Measurements from ENCODE around the gene CCDC192.

Gene CCDC192

GRCh38 chr5:127979475-127979874 is 276.3 kb downstream of the CCDC192 start (continued):
- TF ChIP-seq ZNF112 (tag by site-specific recombination; IDR thresholded peaks at IDR 0.05) = no peak
- no peak for TF ChIP-seq ZBTB48 (tag by site-specific recombination; IDR thresholded peaks at IDR 0.05)
- TF ChIP-seq, protein P1, sequence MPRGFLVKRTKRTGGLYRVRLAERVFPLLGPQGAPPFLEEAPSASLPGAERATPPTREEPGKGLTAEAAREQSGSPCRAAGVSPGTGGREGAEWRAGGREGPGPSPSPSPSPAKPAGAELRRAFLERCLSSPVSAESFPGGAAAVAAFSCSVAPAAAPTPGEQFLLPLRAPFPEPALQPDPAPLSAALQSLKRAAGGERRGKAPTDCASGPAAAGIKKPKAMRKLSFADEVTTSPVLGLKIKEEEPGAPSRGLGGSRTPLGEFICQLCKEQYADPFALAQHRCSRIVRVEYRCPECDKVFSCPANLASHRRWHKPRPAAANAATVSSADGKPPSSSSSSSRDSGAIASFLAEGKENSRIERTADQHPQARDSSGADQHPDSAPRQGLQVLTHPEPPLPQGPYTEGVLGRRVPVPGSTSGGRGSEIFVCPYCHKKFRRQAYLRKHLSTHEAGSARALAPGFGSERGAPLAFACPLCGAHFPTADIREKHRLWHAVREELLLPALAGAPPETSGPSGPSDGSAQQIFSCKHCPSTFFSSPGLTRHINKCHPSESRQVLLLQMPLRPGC (tag by site-specific recombination; IDR thresholded peaks at IDR 0.05) = no peak
- TF ChIP-seq ZNF280C (tag by site-specific recombination; IDR thresholded peaks at IDR 0.05) = no peak
- TF ChIP-seq BCL6B (tag by site-specific recombination; IDR thresholded peaks at IDR 0.05) = no peak
- TF ChIP-seq, protein P2, sequence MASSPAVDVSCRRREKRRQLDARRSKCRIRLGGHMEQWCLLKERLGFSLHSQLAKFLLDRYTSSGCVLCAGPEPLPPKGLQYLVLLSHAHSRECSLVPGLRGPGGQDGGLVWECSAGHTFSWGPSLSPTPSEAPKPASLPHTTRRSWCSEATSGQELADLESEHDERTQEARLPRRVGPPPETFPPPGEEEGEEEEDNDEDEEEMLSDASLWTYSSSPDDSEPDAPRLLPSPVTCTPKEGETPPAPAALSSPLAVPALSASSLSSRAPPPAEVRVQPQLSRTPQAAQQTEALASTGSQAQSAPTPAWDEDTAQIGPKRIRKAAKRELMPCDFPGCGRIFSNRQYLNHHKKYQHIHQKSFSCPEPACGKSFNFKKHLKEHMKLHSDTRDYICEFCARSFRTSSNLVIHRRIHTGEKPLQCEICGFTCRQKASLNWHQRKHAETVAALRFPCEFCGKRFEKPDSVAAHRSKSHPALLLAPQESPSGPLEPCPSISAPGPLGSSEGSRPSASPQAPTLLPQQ (tag by site-specific recombination; IDR thresholded peaks at IDR 0.05) = no peak

DNA sequence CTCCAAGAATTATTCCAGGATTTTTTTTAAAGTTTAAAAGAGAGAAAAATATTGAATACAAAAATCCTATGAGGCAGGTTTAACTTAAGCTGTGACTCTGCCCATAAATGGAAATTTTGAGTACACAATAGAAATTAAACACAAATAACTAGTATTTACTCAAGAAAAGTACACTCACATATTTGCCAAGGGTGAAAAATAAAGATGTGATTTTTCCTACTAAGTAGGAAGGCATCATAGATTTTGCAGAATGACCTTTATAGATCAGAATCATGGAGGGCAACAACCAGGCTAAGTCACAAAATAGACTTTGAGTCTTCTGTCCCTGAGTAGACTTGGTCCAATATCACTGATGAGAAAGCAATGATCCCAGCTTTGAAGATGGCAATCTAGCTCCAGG is 277.7 kb downstream of the CCDC192 start:
- TF ChIP-seq ZNF416 (tag by site-specific recombination; IDR thresholded peaks at IDR 0.05) (no peak), GLIS2 (tag by site-specific recombination; IDR thresholded peaks at IDR 0.05) (no peak), ZNF76 (tag by site-specific recombination; IDR thresholded peaks at IDR 0.05; ENCODE audit: borderline replicate concordance, low read depth) (no peak), KLF9 (tag by site-specific recombination; IDR thresholded peaks at IDR 0.05; ENCODE audit: low read depth) (no peak), ZNF626 (tag by site-specific recombination; IDR thresholded peaks at IDR 0.05) (no peak), ZNF211 (tag by site-specific recombination; IDR thresholded peaks at IDR 0.05; ENCODE audit: low read depth) (no peak)
- TF ChIP-seq, protein P3, sequence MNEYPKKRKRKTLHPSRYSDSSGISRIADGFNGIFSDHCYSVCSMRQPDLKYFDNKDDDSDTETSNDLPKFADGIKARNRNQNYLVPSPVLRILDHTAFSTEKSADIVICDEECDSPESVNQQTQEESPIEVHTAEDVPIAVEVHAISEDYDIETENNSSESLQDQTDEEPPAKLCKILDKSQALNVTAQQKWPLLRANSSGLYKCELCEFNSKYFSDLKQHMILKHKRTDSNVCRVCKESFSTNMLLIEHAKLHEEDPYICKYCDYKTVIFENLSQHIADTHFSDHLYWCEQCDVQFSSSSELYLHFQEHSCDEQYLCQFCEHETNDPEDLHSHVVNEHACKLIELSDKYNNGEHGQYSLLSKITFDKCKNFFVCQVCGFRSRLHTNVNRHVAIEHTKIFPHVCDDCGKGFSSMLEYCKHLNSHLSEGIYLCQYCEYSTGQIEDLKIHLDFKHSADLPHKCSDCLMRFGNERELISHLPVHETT (tag by site-specific recombination; IDR thresholded peaks at IDR 0.05) = no peak
- H3K4me3 ChIP-seq (ENCODE audit: low read depth, low read length) = no peak overlapping the region
- H3K4me1 ChIP-seq (ENCODE audit: control insufficient read depth, insufficient read depth, low read length) = no peaks in the 10 kb centered on the region
- no peaks in the 10 kb centered on the region for H3K36me3 ChIP-seq (ENCODE audit: control insufficient read depth in 2 of 2, insufficient read depth in 1 of 2, low read length in 2 of 2)
- ChIA-PET POLR2A (no interaction called here), CTCF (interaction anchor here (1.1 kb wide), 1 partner anchor 9 kb away, joined by 4 read pairs; no protein-coding TSS in a partner anchor)
- no peak overlapping the region for H3K27ac ChIP-seq (ENCODE audit: extremely low read depth, low read depth, low read length)
- H3K9me3 ChIP-seq (ENCODE audit: control insufficient read depth, insufficient read depth, low read depth, low read length) = no peaks in the 10 kb centered on the region

GRCh38 chr5:127981498-127981897 is 278.3 kb downstream of the CCDC192 start:
- Histone ChIP-seq H3K4me1 (ENCODE audit: control insufficient read depth, insufficient read depth, low read length) (no peaks in the 10 kb centered on the region), H3K27ac (ENCODE audit: extremely low read depth, low read depth, low read length) (no peak overlapping the region), H3K4me3 (ENCODE audit: low read depth, low read length) (no peak overlapping the region), H3K36me3 (ENCODE audit: control insufficient read depth in 2 of 2, insufficient read depth in 1 of 2, low read length in 2 of 2) (no peaks in the 10 kb centered on the region), H3K9me3 (ENCODE audit: control insufficient read depth, insufficient read depth, low read depth, low read length) (no peaks in the 10 kb centered on the region)
- ChIA-PET POLR2A (no interaction called here), CTCF (no interaction called here)
- TF ChIP-seq ZNF514 (tag by site-specific recombination; IDR thresholded peaks at IDR 0.05) (no peak), RBAK (tag by site-specific recombination; IDR thresholded peaks at IDR 0.05) (no peak), SP2 (tag by site-specific recombination; IDR thresholded peaks at IDR 0.05) (no peak), ZNF350 (tag by site-specific recombination; IDR thresholded peaks at IDR 0.05) (no peak), ZNF266 (tag by site-specific recombination; IDR thresholded peaks at IDR 0.05; ENCODE audit: low read depth) (no peak), ZNF26 (tag by site-specific recombination; IDR thresholded peaks at IDR 0.05) (no peak), ZNF76 (tag by site-specific recombination; IDR thresholded peaks at IDR 0.05; ENCODE audit: borderline replicate concordance, low read depth) (no peak), ZNF184 (tag by site-specific recombination; IDR thresholded peaks at IDR 0.05) (no peak), ZNF132 (tag by site-specific recombination; IDR thresholded peaks at IDR 0.05; ENCODE audit: borderline replicate concordance) (no peak), ZNF138 (tag by site-specific recombination; IDR thresholded peaks at IDR 0.05; ENCODE audit: borderline replicate concordance) (no peak)
- TF ChIP-seq, protein P3 (tag by site-specific recombination; IDR thresholded peaks at IDR 0.05) = no peak
